Epithelial cell of esophagus (primary cell): ENCODE data around the gene MESP1.

Source experiments
- DNase-seq: peaks from one replicate; pipeline ENCODE4 v3.0.0; 2010; ENCODE audit warnings: low read depth
- H3K4me3 ChIP-seq: 2 replicates; pipeline ENCODE4 v1.5.1; 2011; ENCODE audit warnings: mild to moderate bottlenecking, low read length, control low read depth
- TF ChIP-seq, protein P1 (sequence below): IDR thresholded peaks from 2 replicates; pipeline ENCODE4 v1.5.1; 2011; ENCODE audit warnings: low read depth, mild to moderate bottlenecking, low read length, control low read depth, inconsistent platforms; ENCODE audit not compliant: insufficient read depth; ENCODE audit errors: missing control alignments

Gene MESP1

DNA sequence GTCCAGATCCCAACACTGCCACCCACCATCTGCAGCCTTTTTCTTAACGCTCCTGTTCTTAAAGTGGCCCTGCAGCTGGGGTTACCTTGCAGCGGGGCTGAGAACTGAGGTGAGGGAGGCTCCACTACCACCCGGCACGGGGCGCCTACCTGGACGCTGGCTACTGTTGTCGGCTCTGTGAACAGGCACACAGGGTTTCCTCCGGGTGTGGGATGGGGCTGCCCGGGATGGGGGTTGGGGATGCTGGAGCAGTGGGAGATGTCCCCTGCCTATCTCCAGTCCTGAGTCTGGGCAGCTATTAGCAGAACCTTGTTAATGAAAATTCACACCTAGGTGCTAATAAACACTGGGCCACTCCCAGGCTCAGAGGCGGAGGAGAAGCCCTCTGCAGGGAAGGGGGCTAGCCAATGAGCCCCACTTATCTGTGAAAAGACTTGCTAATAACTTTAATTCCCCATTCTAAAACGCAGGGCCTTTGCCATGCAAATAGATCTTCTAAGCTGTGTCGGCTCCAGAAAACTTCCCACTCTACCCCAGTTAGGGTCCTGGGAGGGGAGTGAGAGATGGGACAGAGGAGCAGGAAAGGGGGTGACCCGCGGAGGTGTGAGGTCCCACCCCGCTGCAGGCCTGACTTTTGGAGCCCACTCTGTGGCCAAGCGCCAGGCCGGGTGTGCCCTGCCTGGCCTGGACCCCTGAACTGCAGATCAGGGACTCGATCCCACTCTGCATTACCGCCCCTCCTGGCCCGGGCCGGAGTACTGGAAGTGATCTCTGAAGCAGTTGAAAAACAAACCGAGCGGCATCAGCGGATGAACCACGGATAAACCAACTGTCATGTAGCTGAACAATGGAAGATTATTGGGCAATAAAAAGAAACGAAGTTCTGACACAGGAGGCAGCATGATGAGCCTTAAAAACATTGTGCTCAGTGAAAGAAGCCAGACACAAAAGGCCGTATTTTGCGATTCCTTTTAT, 3.1 kb downstream of the MESP1 start:
- no peak for DNase-seq
- TF ChIP-seq, protein P1, sequence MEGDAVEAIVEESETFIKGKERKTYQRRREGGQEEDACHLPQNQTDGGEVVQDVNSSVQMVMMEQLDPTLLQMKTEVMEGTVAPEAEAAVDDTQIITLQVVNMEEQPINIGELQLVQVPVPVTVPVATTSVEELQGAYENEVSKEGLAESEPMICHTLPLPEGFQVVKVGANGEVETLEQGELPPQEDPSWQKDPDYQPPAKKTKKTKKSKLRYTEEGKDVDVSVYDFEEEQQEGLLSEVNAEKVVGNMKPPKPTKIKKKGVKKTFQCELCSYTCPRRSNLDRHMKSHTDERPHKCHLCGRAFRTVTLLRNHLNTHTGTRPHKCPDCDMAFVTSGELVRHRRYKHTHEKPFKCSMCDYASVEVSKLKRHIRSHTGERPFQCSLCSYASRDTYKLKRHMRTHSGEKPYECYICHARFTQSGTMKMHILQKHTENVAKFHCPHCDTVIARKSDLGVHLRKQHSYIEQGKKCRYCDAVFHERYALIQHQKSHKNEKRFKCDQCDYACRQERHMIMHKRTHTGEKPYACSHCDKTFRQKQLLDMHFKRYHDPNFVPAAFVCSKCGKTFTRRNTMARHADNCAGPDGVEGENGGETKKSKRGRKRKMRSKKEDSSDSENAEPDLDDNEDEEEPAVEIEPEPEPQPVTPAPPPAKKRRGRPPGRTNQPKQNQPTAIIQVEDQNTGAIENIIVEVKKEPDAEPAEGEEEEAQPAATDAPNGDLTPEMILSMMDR: no peak
- H3K4me3 ChIP-seq: no peak overlapping the region

DNA sequence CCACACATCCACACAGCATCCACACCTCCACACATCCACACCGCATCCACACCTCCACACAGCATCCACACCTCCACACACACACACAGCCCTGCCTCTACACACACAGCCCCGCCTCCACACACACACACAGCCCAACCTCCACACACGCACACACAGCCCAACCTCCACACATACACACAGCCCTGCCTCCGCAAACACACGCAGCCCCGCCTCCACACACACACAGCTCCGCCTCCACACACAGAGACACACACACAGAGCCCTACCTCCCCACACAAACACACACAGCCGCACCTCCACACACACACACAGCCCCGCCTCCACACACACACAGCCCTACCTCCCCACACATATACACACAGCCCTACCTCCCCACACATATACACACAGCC, 4.7 kb downstream of the MESP1 start:
- TF ChIP-seq, protein P1: no peak
- DNase-seq: no peak
- H3K4me3 ChIP-seq: no peak overlapping the region

DNA sequence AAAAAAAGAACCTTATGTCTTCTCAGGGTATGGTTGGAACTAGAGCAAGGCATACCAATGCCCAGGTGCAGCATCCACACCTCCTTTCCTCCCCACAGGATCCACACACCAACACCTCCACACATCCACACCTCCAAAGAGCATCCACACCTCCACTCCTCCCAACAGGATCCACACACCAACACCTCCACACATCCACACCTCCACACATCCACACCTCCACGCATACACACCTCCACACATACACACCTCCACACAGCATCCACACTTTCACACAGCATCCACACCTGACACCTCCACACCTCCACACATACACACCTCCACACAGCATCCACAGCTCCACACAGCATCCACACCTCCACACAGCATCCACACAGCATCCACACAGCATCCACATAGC, 5.3 kb downstream of the MESP1 start:
- no peak for DNase-seq
- TF ChIP-seq, protein P1: no peak
- no peak overlapping the region for H3K4me3 ChIP-seq

DNA sequence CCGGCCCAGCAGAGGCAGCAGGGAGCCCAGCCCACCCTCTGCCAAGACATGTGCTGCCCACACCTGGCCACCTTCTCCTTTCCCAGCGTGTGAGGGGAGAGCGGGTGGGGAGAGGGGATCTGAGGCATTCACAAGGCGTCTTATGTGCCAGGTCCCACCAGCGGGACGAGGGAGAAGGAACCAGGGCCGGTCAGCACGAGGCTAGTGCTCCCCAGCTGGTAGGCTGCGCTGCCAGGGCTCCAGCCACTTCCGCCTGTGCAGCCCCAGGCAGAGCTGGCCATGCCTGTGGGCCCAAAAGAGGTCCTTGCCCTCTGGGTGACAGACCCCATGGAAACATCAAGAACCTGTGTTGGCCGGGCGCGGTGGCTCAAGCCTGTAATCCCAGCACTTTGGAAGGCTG, 5.9 kb downstream of the MESP1 start:
- H3K4me3 ChIP-seq: no peak overlapping the region
- TF ChIP-seq, protein P1: no peak
- DNase-seq: no peak

DNA sequence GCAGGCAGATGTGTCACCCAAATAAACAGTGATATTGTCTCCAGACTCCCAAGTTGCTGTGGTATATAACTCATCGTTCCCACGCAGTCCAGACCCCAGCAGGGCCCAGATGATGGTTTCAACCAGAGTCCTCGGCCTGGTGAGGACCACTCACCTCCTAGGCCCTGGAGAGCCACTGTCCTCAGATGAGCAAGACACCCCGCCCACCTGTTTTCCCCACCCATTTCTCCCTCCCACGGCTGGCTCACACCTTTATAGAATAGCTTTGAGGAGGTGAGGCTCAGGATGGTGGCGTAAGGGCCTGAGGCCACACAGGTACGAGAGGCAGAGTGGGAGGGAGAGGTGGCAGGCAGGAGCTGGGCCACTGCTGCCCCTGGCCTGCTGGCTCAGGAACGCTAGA, 7.5 kb downstream of the MESP1 start:
- TF ChIP-seq, protein P1: no peak
- H3K4me3 ChIP-seq: no peak overlapping the region

DNA sequence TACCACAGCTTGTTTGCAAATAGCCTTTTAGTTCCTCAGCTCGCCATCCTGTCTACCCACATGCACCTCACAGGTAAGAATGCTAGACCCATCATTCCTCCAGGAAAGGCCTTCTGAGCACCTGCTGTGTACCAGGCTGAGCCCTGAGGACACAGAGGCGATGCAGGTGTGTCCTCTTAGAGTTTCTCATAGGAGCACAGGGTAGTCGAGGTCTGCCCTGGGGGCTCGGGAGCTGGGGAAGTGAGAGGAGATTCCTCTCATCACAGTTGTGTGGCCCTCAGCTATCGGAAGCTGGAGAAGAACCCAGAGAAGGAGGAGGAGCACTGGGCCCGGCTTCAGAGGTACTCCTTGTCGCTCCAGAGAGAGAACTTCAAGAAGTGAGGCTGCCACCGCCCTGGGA, 8.0 kb downstream of the MESP1 start:
- TF ChIP-seq, protein P1: no peak
- no peak overlapping the region for H3K4me3 ChIP-seq
- DNase-seq: no peak

More for the DNA sequence above, 7.5 kb downstream of the MESP1 start:
- peak; percentile 49 for DNase-seq
